ENCODE results near the gene ZNHIT2. TPM values are rescaled to one million over a fixed set of nuclear protein-coding genes. Genes with fewer than 3 reads are reported as not detected.

The ZNHIT2 gene
- total and polyA plus RNA-seq, 2 of the 13 experiments (the other 11 are each of a cell fraction or from before 2014, with no cell fraction given), result 1.1 to 6.5 TPM

DNA sequence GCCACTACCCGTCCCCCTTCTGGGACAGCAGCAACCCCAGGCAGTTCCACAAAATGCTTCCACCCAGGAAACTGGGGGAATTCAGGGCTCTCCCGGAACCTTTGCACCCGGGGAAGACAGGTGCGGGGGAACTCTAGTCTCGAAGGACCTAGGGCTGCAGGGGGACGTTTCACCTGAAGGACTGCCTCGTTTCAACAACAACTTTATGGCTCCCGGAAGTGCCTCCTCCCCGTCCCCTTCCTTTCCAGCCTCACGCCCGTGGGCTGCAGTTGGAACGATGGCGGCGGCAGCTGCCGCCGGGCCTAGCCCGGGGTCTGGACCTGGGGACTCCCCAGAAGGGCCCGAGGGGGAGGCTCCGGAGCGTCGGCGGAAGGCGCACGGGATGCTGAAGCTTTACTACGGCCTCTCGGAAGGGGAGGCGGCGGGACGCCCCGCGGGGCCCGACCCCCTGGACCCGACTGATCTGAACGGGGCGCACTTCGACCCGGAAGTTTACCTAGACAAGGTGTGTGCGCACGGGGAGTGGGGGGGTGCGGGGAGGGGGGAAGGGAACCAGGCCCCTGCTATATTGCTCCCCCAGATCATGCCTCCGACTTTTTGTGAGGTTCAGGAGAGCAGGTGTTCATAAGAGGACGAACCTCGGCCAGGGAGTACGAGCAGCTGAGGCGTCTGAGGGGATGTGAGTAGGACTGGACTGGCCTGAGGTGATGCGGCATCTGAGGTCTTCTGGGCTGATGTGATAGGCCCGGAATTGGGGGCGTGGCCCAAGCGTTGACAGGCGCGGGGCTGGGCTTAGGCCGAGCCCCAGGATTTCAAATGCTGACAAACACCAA is 21.3 kb downstream of the ZNHIT2 start, which contains the start of gene VPS51 (continued):
- TF ChIP-seq PRDM4 (CRISPR knock-in tag; IDR thresholded peaks at IDR 0.05; ENCODE audit: borderline replicate concordance), result no peak
- peak; percentile 62; the same call in 1 of the 2 replicates for TF ChIP-seq GATA4 (IDR thresholded peaks at IDR 0.05; ENCODE audit: borderline replicate concordance, low read depth)
- TF ChIP-seq ZFX (CRISPR knock-in tag; IDR thresholded peaks at IDR 0.05; ENCODE audit: low read depth), result peak; percentile 94
- TF ChIP-seq THYN1 (CRISPR knock-in tag; IDR thresholded peaks at IDR 0.05; ENCODE audit: borderline replicate concordance, low read depth), result no peak
- TF ChIP-seq GATAD2A (CRISPR knock-in tag; IDR thresholded peaks at IDR 0.05), result peak; percentile 62
- TF ChIP-seq, protein P1, sequence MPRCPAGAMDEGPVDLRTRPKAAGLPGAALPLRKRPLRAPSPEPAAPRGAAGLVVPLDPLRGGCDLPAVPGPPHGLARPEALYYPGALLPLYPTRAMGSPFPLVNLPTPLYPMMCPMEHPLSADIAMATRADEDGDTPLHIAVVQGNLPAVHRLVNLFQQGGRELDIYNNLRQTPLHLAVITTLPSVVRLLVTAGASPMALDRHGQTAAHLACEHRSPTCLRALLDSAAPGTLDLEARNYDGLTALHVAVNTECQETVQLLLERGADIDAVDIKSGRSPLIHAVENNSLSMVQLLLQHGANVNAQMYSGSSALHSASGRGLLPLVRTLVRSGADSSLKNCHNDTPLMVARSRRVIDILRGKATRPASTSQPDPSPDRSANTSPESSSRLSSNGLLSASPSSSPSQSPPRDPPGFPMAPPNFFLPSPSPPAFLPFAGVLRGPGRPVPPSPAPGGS (CRISPR knock-in tag; IDR thresholded peaks at IDR 0.05), result no peak
- TF ChIP-seq ZNF17 (CRISPR knock-in tag; IDR thresholded peaks at IDR 0.05), result no peak
- peak; percentile 96 for TF ChIP-seq FOXK1 (CRISPR knock-in tag; IDR thresholded peaks at IDR 0.05; ENCODE audit: borderline replicate concordance, low read depth)
- TF ChIP-seq KAT2B (IDR thresholded peaks at IDR 0.05; ENCODE audit: borderline replicate concordance, low read depth, low read length), result no peak
- no peak for TF ChIP-seq ZNF766 (CRISPR knock-in tag; IDR thresholded peaks at IDR 0.05; ENCODE audit: borderline replicate concordance)
- TF ChIP-seq BRD4 (CRISPR knock-in tag; IDR thresholded peaks at IDR 0.05), result peak; percentile 67; the same call in 1 of the 2 replicates
- no peak for TF ChIP-seq ADNP (CRISPR knock-in tag; IDR thresholded peaks at IDR 0.05)
- TF ChIP-seq, protein P2, sequence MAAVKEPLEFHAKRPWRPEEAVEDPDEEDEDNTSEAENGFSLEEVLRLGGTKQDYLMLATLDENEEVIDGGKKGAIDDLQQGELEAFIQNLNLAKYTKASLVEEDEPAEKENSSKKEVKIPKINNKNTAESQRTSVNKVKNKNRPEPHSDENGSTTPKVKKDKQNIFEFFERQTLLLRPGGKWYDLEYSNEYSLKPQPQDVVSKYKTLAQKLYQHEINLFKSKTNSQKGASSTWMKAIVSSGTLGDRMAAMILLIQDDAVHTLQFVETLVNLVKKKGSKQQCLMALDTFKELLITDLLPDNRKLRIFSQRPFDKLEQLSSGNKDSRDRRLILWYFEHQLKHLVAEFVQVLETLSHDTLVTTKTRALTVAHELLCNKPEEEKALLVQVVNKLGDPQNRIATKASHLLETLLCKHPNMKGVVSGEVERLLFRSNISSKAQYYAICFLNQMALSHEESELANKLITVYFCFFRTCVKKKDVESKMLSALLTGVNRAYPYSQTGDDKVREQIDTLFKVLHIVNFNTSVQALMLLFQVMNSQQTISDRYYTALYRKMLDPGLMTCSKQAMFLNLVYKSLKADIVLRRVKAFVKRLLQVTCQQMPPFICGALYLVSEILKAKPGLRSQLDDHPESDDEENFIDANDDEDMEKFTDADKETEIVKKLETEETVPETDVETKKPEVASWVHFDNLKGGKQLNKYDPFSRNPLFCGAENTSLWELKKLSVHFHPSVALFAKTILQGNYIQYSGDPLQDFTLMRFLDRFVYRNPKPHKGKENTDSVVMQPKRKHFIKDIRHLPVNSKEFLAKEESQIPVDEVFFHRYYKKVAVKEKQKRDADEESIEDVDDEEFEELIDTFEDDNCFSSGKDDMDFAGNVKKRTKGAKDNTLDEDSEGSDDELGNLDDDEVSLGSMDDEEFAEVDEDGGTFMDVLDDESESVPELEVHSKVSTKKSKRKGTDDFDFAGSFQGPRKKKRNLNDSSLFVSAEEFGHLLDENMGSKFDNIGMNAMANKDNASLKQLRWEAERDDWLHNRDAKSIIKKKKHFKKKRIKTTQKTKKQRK (IDR thresholded peaks at IDR 0.05; ENCODE audit: low read length), result no peak
- TF ChIP-seq CENPBD1 (CRISPR knock-in tag; IDR thresholded peaks at IDR 0.05; ENCODE audit: borderline replicate concordance, low read depth), result peak; percentile 36; the same call in 1 of the 2 replicates
- no peak; the same call in 1 of the 2 replicates for TF ChIP-seq RFXAP (CRISPR knock-in tag; IDR thresholded peaks at IDR 0.05; ENCODE audit: borderline replicate concordance)
- no peak; the same call in 1 of the 2 replicates for TF ChIP-seq FOXJ3 (CRISPR knock-in tag; IDR thresholded peaks at IDR 0.05; ENCODE audit: borderline replicate concordance)
- TF ChIP-seq ZNF253 (CRISPR knock-in tag; IDR thresholded peaks at IDR 0.05; ENCODE audit: borderline replicate concordance), result no peak
- no peak for TF ChIP-seq ZNF563 (CRISPR knock-in tag; IDR thresholded peaks at IDR 0.05)
- TF ChIP-seq ZBTB44 (CRISPR knock-in tag; IDR thresholded peaks at IDR 0.05), result no peak; the same call in 1 of the 2 replicates
- TF ChIP-seq SUZ12 (IDR thresholded peaks at IDR 0.05; ENCODE audit: low read depth, low read length), result no peak
